OCI-LY3 (cell line): ENCODE results near the gene PLA2G4F.

Source experiments
- H2AFZ ChIP-seq: fragments of 200-600, 300-600 bp; shearing (Covaris generic); 2 replicates; pipeline ENCODE4 v1.6.0; 2014; ENCODE audit warnings: antibody characterized with exemption, low read depth, low read length
- H3K27ac ChIP-seq: fragments of 200-600, 300-600 bp; sonication (generic); 2 replicates; pipeline ENCODE4 v1.5.1; 2014; ENCODE audit warnings: mild to moderate bottlenecking, low read length, moderate library complexity, mixed read lengths
- H3K27me3 ChIP-seq: fragments of 200-600, 300-600 bp; sonication (generic); 2 replicates; pipeline ENCODE4 v1.6.1; 2014; ENCODE audit warnings: low read depth, low read length, mixed read lengths
- H3K36me3 ChIP-seq: fragments of 200-600, 300-600 bp; sonication (generic); replicated peaks from 2 replicates; pipeline ENCODE3; 2014; ENCODE audit warnings: low read depth, low read length, mixed read lengths
- H3K4me1 ChIP-seq: fragments of 300-600, 200-600 bp; sonication (generic); 2 replicates; pipeline ENCODE4 v1.6.1; 2014; ENCODE audit warnings: low read length, mixed read lengths
- H3K4me2 ChIP-seq: fragments of 200-600, 300-600 bp; sonication (generic); 2 replicates; pipeline ENCODE4 v1.6.1; 2014; ENCODE audit warnings: low read length, mixed read lengths
- H3K4me3 ChIP-seq: fragments of 300-600, 200-600 bp; sonication (generic); 2 replicates; pipeline ENCODE4 v1.5.1; 2014; ENCODE audit warnings: antibody characterized with exemption, mild to moderate bottlenecking, low read length, moderate library complexity
- H3K79me2 ChIP-seq: fragments of 300-600, 200-600 bp; shearing (Covaris generic); 2 replicates; pipeline ENCODE4 v1.6.1; 2014; ENCODE audit warnings: mild to moderate bottlenecking, low read length, mixed read lengths
- H3K9ac ChIP-seq: fragments of 300-600, 200-600 bp; shearing (Covaris generic); 2 replicates; pipeline ENCODE4 v1.6.0; 2014; ENCODE audit warnings: mild to moderate bottlenecking, low read length, moderate library complexity
- H3K9me3 ChIP-seq: fragments of 200-600, 300-600 bp; shearing (Covaris generic); 2 replicates; pipeline ENCODE4 v1.6.1; 2014; ENCODE audit warnings: low read length, mixed read lengths; ENCODE audit not compliant: insufficient read depth
- H4K20me1 ChIP-seq: fragments of 200-600, 300-600 bp; sonication (generic); 2 replicates; pipeline ENCODE4 v1.6.1; 2016; ENCODE audit warnings: low read length, mixed read lengths; ENCODE audit not compliant: insufficient read depth
- CTCF ChIP-seq: fragments of 200-600, 300-600 bp; sonication (generic); IDR thresholded peaks from 2 replicates; pipeline ENCODE4 v1.5.1; 2014; ENCODE audit warnings: antibody characterized with exemption, low read length, low read depth
- EZH2phosphoT487 ChIP-seq: fragments of 200-600 bp; shearing (Covaris generic); IDR thresholded peaks from 2 replicates; pipeline ENCODE4 v1.6.1; 2018; ENCODE audit warnings: antibody characterized with exemption, mixed run types, low read depth

Gene PLA2G4F

GRCh38 chr15:42102646-42103235 lies 53.7 kb downstream of the PLA2G4F start:
- Histone ChIP-seq H4K20me1 (no peaks in the 10 kb centered on the region), H3K4me2 (no peak overlapping the region), H3K36me3 (no peaks in the 10 kb centered on the region), H3K27ac (no peak overlapping the region), H3K9me3 (no peaks in the 10 kb centered on the region), H3K4me3 (no peak overlapping the region), H3K79me2 (no peaks in the 10 kb centered on the region), H3K9ac (no peak overlapping the region), H3K4me1 (peaks cover 16% of the 10 kb centered on the region), H3K27me3 (0 out of 2 replicates have a peak, but pooled peaks cover 4% of the 10 kb centered on the region), H2AFZ (no peak overlapping the region)
- TF ChIP-seq CTCF (no peak), EZH2phosphoT487 (no peak)

GRCh38 chr15:42101861-42102260 lies 54.6 kb downstream of the PLA2G4F start:
- no peak overlapping the region for H3K4me2 ChIP-seq
- H4K20me1 ChIP-seq, result no peaks in the 10 kb centered on the region
- no peak overlapping the region for H2AFZ ChIP-seq
- no peak overlapping the region for H3K9ac ChIP-seq
- no peaks in the 10 kb centered on the region for H3K36me3 ChIP-seq
- H3K27ac ChIP-seq, result no peak overlapping the region
- no peak overlapping the region for H3K4me3 ChIP-seq
- no peaks in the 10 kb centered on the region for H3K27me3 ChIP-seq
- peaks cover 10% of the 10 kb centered on the region for H3K4me1 ChIP-seq
- H3K79me2 ChIP-seq, result no peaks in the 10 kb centered on the region
- H3K9me3 ChIP-seq, result no peaks in the 10 kb centered on the region
- TF ChIP-seq EZH2phosphoT487 (no peak), CTCF (no peak)

GRCh38 chr15:42100021-42100800 lies 56.2 kb downstream of the PLA2G4F start:
- H3K9me3 ChIP-seq, result no peaks in the 10 kb centered on the region
- H3K79me2 ChIP-seq, result no peaks in the 10 kb centered on the region
- H2AFZ ChIP-seq, result no peak overlapping the region
- H3K4me1 ChIP-seq, result no peaks in the 10 kb centered on the region
- no peaks in the 10 kb centered on the region for H3K27me3 ChIP-seq
- H3K9ac ChIP-seq, result no peak overlapping the region
- no peaks in the 10 kb centered on the region for H3K36me3 ChIP-seq
- no peak overlapping the region for H3K4me3 ChIP-seq
- H4K20me1 ChIP-seq, result no peaks in the 10 kb centered on the region
- no peak overlapping the region for H3K4me2 ChIP-seq
- no peak overlapping the region for H3K27ac ChIP-seq
- TF ChIP-seq EZH2phosphoT487, result no peak
- TF ChIP-seq CTCF, result no peak

- Histone ChIP-seq H3K4me2 (no peak overlapping the region), H2AFZ (no peak overlapping the region), H3K79me2 (no peaks in the 10 kb centered on the region), H3K9ac (no peak overlapping the region), H3K4me1 (peaks cover 4% of the 10 kb centered on the region), H3K27me3 (no peaks in the 10 kb centered on the region), H4K20me1 (no peaks in the 10 kb centered on the region), H3K36me3 (no peaks in the 10 kb centered on the region), H3K4me3 (no peak overlapping the region), H3K27ac (no peak overlapping the region), H3K9me3 (no peaks in the 10 kb centered on the region)
- TF ChIP-seq EZH2phosphoT487 (no peak), CTCF (no peak)
These were observed 59.4 kb downstream of the PLA2G4F start for GRCh38 chr15:42097018-42097417.
